Breast epithelium (tissue), 4 donors: ENCODE measurements around the gene TOB2. TPM values are rescaled to one million over a fixed set of nuclear protein-coding genes. Genes with fewer than 3 reads are reported as not detected.
A peak's percentile ranks its signal among the peaks of the same experiment; 100 is the strongest.

Source experiments
- DNase-seq, 2 donors: peaks; one replicate each; pipeline ENCODE4 v3.0.0-alpha.2; 2019; ENCODE audit warnings: low spot score in 2 of 2
- H3K27ac ChIP-seq, 2 donors: fragments of 200-600 bp; sonication (generic) in 1 of 2; one replicate each; pipeline ENCODE4 v1.5.1; 2016 to 2019; ENCODE audit warnings: mild to moderate bottlenecking in 1 of 2
- H3K27me3 ChIP-seq, 2 donors: fragments of 200-600 bp; sonication (generic) in 1 of 2; one replicate each; pipeline versions ENCODE4 v1.5.1 to v1.6.0; 2017 to 2019; ENCODE audit warnings: control low read depth in 1 of 2, mild to moderate bottlenecking in 1 of 2
- H3K36me3 ChIP-seq: fragments of 200-600 bp; one replicate; pipeline ENCODE4 v1.5.1; 2019
- H3K4me1 ChIP-seq, 2 donors: fragments of 200-600 bp; sonication (generic); one replicate each; pipeline ENCODE4 v1.5.1; 2016 to 2019; ENCODE audit warnings: control low read depth in 1 of 2
- H3K4me3 ChIP-seq, 3 donors: fragments of 200-600 bp; sonication (generic); 1 replicate in 2 of 3; 2 replicates in 1 of 3; pipeline ENCODE4 v1.5.1; 2016 to 2019; ENCODE audit warnings: mild to moderate bottlenecking in 3 of 3, moderate library complexity in 2 of 3
- H3K9me3 ChIP-seq, 2 donors: fragments of 200-600 bp; sonication (generic) in 1 of 2; one replicate each; pipeline ENCODE4 v1.5.1; 2016 to 2019; ENCODE audit warnings: control low read depth in 1 of 2
- POLR2A ChIP-seq: fragments of 450-650 bp; IDR thresholded peaks from one replicate; pipeline ENCODE4 v1.6.1; 2016; ENCODE audit warnings: antibody characterized with exemption, mild to moderate bottlenecking, moderate library complexity
- POLR2AphosphoS5 ChIP-seq, 3 donors: sonication (generic); formaldehyde crosslinking; IDR thresholded peaks; one replicate each; pipeline ENCODE4 v1.6.1; 2017; ENCODE audit warnings: antibody characterized with exemption in 3 of 3
- intact Hi-C: fragments of 100-400 bp; cut with DNase I; formaldehyde crosslinking; loops from one replicate; pipeline ENCODE4 v1.15.1; 2023; ENCODE audit warnings: low total_unique reads
- total RNA-seq, 3 donors: library from RNA; depleted of rRNA; stranded (reverse); fragments of >200 nt; gene quantifications; one replicate each; pipeline ENCODE4 v1.1.0, GENCODE V29; 2016
- TF ChIP-seq, protein P1 (sequence below), 3 donors: fragments of 450-650 bp; IDR thresholded peaks; one replicate each; pipeline ENCODE4 v1.5.1; 2016 to 2017; ENCODE audit warnings: antibody characterized with exemption in 3 of 3, mild to moderate bottlenecking in 3 of 3, moderate library complexity in 3 of 3

TOB2 gene, protein sequence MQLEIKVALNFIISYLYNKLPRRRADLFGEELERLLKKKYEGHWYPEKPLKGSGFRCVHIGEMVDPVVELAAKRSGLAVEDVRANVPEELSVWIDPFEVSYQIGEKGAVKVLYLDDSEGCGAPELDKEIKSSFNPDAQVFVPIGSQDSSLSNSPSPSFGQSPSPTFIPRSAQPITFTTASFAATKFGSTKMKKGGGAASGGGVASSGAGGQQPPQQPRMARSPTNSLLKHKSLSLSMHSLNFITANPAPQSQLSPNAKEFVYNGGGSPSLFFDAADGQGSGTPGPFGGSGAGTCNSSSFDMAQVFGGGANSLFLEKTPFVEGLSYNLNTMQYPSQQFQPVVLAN
- 10 to 100 TPM; 28.8 to 61.9 (median 45.8) TPM for total RNA-seq

DNA sequence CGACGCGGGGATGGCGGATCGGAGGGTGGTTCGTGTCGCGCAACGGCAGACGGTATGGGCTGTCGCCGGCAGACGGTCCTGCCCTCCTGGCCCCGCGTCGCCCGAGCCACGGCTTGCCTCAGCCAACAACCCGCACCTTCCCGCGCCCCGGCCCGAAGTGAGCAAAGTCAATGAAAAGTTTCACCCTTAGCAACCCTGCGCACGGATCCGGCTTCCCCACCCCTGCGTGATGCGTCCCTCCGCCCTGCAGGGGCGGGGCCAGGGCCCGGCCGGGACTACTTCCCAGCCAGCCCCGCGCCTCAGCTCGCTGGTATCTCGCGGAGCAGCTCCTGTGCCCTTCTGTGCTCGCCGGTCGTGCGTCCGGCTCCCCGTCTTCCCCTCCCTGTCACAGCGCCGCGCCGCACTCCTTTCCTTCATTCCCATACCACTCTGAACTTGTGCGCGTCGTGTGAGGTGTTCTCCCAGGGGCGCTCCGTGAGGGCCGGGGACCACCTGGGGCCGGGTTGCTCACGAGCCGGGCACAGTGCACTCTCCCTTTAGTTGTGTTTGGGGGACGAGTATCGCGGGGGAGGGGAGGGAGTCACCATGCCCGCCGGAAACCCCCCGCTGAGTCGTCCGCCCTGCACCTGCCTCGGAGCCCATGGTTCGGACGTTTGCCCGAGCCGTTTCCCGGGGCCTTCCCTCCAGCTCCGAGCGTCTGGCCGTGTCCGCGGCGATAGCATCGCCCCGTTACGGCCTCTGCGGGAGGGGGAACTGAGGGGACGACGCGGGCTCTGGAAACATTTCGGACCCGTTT, at the start of gene TOB2:
Gene TOB2 (minus strand): TSS at position 163 of the 796 bp plus-strand sequence. CDS start 9,456 bp downstream, outside the sequence.
- TF ChIP-seq POLR2A (peak; percentile 99), POLR2AphosphoS5 (IDR thresholded peaks at IDR 0.05) (peak; percentile 99)
- TF ChIP-seq, protein P1, sequence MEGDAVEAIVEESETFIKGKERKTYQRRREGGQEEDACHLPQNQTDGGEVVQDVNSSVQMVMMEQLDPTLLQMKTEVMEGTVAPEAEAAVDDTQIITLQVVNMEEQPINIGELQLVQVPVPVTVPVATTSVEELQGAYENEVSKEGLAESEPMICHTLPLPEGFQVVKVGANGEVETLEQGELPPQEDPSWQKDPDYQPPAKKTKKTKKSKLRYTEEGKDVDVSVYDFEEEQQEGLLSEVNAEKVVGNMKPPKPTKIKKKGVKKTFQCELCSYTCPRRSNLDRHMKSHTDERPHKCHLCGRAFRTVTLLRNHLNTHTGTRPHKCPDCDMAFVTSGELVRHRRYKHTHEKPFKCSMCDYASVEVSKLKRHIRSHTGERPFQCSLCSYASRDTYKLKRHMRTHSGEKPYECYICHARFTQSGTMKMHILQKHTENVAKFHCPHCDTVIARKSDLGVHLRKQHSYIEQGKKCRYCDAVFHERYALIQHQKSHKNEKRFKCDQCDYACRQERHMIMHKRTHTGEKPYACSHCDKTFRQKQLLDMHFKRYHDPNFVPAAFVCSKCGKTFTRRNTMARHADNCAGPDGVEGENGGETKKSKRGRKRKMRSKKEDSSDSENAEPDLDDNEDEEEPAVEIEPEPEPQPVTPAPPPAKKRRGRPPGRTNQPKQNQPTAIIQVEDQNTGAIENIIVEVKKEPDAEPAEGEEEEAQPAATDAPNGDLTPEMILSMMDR (IDR thresholded peaks at IDR 0.05): no peak
- peak within 1 kb of the TSS; percentile 97 to 100 for H3K27ac ChIP-seq
- peak; percentile 93 to 95 for DNase-seq
- no peaks in the 10 kb centered on the region for H3K36me3 ChIP-seq
- H3K27me3 ChIP-seq: no peaks in the 10 kb centered on the region
- intact Hi-C loops: loop anchor here (10.0 kb wide), 1 partner anchor 592 kb away; the partner anchor contains the start of genes ST13 and XPNPEP3
- no peaks in the 10 kb centered on the region for H3K9me3 ChIP-seq
- H3K4me3 ChIP-seq: peak within 1 kb of the TSS; percentile 69 to 100 (median 93)
- no peaks in the 10 kb centered on the region for H3K4me1 ChIP-seq

DNA sequence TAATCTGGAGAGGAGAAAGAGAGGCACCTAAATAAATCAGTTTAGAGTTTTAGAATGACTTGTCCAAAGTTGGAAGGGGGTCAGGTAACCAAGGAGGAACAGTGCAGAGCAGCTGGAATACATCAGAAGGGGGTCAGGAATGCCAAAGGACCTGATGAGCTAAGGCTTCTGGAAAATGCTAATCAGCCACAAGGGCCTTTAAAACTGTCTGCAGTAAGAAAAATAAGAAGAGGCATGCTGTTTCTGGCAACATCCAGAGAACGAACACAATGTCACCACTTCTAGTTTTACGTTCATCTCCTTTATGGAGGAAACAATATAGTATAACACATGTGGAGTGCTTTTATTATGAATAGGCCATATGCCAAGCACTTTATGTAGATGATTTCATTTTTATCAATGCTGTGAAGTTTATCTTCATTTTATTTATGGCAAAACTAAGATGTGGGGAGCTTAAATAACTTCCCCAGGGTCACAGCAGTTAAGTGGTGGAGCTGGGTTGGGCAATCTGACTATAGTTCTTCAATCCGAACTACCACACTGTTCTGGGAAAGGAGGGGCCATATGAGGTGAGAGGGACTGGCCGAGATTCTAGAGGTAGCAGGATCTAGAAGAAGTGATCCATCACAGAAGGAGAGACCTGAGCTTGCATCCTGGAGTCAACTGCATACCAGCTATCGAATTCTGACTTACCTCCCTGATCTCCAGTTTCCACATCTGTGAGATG, 44.9 kb upstream of the TOB2 start:
- TF ChIP-seq, protein P1 (IDR thresholded peaks at IDR 0.05): no peak
- TF ChIP-seq POLR2AphosphoS5 (IDR thresholded peaks at IDR 0.05) (no peak), POLR2A (no peak)
- intact Hi-C loops: no loop called here
- no peaks in the 10 kb centered on the region for H3K36me3 ChIP-seq
- peaks cover 0 to 6% of the 10 kb centered on the region in 2 donors for H3K4me1 ChIP-seq
- no peak overlapping the region for H3K4me3 ChIP-seq
- H3K27ac ChIP-seq: peak overlapping the region in 1 of 2 donors; percentile 22
- no peaks in the 10 kb centered on the region for H3K27me3 ChIP-seq
- no peak for DNase-seq
- no peaks in the 10 kb centered on the region for H3K9me3 ChIP-seq

DNA sequence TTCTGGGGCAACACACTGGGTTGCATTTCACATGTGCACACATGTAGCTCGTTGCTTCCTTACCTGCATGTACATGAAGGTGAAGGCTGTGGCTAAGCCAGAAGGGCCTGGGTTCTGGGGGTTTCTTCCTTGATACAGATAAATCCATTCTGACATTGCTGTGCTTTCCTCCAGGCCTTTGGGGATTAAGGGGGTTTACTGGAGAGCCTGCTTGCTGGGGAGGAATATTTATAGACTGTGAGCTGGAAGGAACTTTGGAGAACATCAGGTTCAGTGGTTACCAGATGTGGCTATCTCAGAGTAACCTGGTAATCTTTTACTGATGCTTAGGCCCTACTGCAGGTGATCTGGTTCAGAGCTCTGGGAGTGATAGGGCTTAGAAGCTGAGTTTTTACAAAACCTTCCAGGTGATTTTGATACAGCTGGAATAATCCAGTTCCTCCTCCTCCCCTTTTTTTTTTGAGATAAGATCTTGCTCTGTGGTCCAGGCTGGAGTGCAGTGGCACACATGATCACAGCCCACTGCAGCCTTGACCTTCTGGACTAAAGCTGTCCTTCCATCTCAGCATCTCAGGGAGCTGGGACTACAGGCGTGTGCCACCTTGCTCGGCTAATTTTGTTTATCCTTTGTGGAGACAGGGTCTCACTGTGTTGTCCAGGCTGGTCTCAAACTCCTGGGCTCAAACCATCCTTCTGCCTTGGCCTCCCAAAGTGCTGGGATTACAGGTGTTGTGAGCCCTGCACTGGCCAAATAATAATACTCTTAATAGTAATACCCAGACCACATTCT, 42.2 kb upstream of the TOB2 start:
- no peaks in the 10 kb centered on the region for H3K27me3 ChIP-seq
- H3K4me1 ChIP-seq: peaks cover 0 to 6% of the 10 kb centered on the region in 2 donors
- H3K9me3 ChIP-seq: no peaks in the 10 kb centered on the region
- H3K27ac ChIP-seq: peak overlapping the region; percentile 6 to 38
- intact Hi-C loops: no loop called here
- no peaks in the 10 kb centered on the region for H3K36me3 ChIP-seq
- no peak for DNase-seq
- TF ChIP-seq POLR2A (no peak), POLR2AphosphoS5 (IDR thresholded peaks at IDR 0.05) (no peak)
- TF ChIP-seq, protein P1 (IDR thresholded peaks at IDR 0.05): no peak
- H3K4me3 ChIP-seq: no peak overlapping the region

DNA sequence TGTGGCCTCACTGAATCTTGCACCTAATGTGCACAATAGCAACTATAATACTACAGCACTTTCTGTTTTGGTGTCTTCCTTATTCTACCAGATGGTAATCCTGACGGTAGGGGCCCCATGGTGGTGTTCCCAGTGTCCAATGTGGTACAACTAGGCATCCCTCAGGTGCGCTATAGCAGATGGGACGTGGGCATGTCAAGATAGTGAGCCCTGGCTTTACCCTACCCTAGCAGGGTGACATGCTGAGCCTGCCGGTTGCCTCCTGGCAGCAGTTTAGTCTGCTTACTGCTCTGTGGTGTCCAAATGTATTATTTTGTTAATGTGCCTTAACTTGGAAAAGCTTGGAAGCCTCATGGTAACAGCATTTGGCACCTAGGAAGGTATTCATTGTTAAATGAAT, 41.5 kb upstream of the TOB2 start:
- H3K4me3 ChIP-seq: no peak overlapping the region
- TF ChIP-seq POLR2AphosphoS5 (IDR thresholded peaks at IDR 0.05) (no peak), POLR2A (no peak)
- TF ChIP-seq, protein P1 (IDR thresholded peaks at IDR 0.05): no peak
- no peaks in the 10 kb centered on the region for H3K36me3 ChIP-seq
- H3K27me3 ChIP-seq: no peaks in the 10 kb centered on the region
- no peaks in the 10 kb centered on the region for H3K9me3 ChIP-seq
- intact Hi-C loops: no loop called here
- peak overlapping the region; percentile 6 to 38 for H3K27ac ChIP-seq
- H3K4me1 ChIP-seq: peaks cover 0 to 6% of the 10 kb centered on the region in 2 donors
- DNase-seq: no peak
